ENCODE results near the gene AMPD2.

AMPD2 gene

DNA sequence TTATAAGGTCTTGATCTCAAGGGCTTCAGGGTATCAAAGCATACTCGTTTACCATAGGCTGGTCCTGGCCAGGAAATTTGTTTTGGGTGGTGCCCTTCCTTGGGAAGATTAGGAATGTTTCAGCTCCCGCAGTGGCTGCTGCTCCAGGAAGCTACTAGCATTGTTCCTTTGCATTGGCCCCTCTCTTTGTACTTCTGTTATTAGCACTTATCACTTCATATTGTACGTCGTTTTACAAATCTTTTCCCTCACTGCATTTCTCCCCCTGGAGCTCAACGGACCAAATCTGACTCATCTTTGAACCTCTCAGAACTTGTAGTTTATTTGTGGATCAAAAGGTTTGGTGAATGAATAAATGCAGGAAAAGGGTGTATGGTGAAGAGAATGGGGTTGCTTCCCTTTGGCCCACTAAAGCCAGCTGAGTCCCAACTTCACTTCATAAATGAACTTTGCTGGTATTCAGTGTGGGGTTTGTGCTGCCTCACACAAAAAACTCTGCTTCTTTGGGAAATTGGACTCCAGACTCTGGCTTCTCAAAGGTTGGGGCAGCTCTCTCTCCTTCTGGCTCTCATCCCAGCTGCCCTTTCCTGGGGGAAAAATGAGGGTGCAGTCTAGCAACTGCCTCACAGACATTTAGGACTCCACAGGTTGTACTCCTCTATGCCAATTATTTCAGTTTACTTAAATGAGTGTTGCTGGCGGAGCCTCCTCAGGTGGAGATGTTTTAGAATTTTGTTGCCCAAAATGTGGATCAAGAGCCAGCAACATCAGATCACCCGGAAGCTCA, 6.1 kb upstream of the AMPD2 start:
- in situ Hi-C loops (cut with MboI; ENCODE audit: low pct_unique_long_range_greater_than_20kb, low sequenced_read_pairs), result no loop called here
- no peak for DNase-seq

DNA sequence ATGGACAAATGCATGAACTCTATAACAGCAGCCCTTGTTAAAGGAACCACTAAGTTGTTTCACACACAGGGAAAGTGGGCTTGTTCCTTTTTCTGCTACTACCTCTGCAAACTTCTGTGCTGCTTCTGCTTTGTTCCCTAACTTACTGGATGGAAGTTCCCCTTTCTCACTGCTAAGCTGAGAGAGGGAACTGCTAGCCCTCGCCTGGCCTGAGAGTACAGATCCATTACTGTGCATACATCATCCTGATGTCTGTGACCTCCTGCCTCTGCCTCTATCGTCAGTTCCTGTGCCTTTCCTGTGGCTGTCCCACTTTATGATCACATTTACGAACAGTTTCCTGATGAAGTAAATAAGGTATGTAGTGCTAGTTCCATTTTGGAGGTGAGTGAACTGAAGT, 3.8 kb upstream of the AMPD2 start:
- in situ Hi-C loops (cut with MboI; ENCODE audit: low pct_unique_long_range_greater_than_20kb, low sequenced_read_pairs), result no loop called here
- DNase-seq, result peak; percentile 95

DNA sequence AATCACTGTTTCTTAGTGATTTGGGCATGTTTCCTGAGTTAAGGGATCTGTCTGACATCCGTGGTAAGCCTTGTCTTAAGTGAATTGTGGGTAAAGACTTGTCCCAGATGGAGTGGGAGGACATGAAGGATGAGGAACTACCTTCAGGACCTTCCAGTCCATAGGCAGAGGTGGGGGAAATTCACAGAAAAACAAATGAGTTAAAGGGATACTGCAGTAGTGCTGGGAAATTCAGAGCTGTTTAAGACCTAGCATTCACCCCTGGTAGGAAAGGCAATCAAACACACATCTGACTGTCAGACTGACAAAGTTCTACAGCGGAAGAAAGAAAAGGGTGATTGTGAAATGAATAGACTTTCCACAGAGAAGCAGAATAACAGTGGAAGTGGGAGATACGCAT, 3.2 kb upstream of the AMPD2 start:
- DNase-seq, result no peak
- in situ Hi-C loops (cut with MboI; ENCODE audit: low pct_unique_long_range_greater_than_20kb, low sequenced_read_pairs), result no loop called here

- no peak for DNase-seq
- in situ Hi-C loops (cut with MboI; ENCODE audit: low pct_unique_long_range_greater_than_20kb, low sequenced_read_pairs), result no loop called here
Observed at GRCh38 chr1:109617291-109617801, 2.3 kb upstream of the AMPD2 start.

- DNase-seq, result no peak
- in situ Hi-C loops (cut with MboI; ENCODE audit: low pct_unique_long_range_greater_than_20kb, low sequenced_read_pairs), result no loop called here
Observed at GRCh38 chr1:109618661-109619575, 719 bp upstream of the AMPD2 start.

- peak; percentile 50 for DNase-seq
- in situ Hi-C loops (cut with MboI; ENCODE audit: low pct_unique_long_range_greater_than_20kb, low sequenced_read_pairs), result no loop called here
Observed at GRCh38 chr1:109620401-109620791, 759 bp downstream of the AMPD2 start.

DNA sequence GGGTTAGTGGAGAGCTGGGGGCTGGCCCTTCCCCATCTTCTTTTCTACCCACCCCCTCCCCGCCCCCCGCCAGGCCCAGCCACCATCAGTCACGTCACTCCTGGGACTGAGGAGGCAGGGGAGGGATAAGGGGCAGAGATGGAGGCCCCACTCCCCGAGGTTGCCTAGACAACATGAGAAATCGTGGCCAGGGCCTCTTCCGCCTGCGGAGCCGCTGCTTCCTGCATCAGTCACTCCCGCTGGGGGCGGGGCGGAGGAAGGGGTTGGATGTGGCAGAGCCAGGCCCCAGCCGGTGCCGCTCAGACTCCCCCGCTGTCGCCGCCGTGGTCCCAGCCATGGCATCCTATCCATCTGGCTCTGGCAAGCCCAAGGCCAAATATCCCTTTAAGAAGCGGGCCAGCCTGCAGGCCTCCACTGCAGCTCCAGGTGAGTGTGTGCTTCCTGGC, 1.2 kb downstream of the AMPD2 start:
- DNase-seq, result peak; percentile 97
- in situ Hi-C loops (cut with MboI; ENCODE audit: low pct_unique_long_range_greater_than_20kb, low sequenced_read_pairs), result no loop called here

GRCh38 chr1:109621379-109622136, 1.9 kb downstream of the AMPD2 start:
- in situ Hi-C loops (cut with MboI; ENCODE audit: low pct_unique_long_range_greater_than_20kb, low sequenced_read_pairs), result no loop called here
- DNase-seq, result no peak

- no peak for DNase-seq
- in situ Hi-C loops (cut with MboI; ENCODE audit: low pct_unique_long_range_greater_than_20kb, low sequenced_read_pairs), result no loop called here
Observed at GRCh38 chr1:109622137-109622892, 2.7 kb downstream of the AMPD2 start.

DNA sequence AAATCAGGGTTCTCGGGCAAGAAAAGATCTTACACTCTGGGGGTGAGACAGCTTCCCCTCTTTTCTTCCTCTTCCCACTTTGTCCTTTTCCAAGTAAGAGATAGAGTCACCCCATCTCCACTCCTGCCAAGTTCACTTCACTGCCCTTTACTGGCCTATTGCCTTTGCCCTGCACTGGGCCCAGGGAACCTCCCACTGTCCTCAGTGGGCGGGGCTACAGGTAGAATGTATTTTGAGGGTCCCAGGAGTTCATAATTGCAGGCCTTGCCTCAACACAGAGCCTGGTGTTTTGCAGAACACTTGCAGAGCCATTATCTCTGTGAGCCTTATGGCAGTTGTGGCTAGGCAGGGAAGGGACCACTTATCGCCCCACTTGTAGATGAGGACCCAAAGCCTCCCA, 3.3 kb downstream of the AMPD2 start:
- DNase-seq, result no peak
- in situ Hi-C loops (cut with MboI; ENCODE audit: low pct_unique_long_range_greater_than_20kb, low sequenced_read_pairs), result no loop called here

DNA sequence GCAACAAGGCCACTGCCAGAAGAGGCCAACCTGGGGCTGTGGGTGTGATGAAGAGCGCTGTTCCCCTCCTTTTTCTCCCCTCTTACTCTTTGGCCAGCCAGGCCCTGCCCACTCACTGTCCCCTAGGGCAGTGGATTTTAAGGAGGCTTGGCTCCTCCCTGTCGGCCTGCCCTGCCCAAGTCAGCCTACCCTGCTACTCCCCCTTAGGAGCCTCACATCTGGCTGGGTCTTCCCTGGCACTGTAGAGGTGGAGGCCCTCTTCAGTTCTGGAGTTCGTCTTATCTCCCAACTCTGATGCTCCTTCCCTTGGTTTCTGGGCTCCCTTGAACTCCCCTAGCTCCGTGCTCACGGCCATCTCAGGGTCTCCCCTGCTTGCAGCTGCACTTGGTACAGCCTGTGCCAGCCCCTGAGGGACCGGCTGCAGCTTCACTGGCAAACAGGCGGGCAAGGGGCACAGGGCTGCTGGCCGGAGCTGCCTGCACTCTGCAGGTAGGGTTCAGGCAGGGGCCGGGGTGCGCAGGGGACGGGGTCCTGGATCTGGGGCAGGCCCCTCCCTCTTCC, 4.0 kb downstream of the AMPD2 start:
- in situ Hi-C loops (cut with MboI; ENCODE audit: low pct_unique_long_range_greater_than_20kb, low sequenced_read_pairs), result no loop called here
- DNase-seq, result no peak

DNA sequence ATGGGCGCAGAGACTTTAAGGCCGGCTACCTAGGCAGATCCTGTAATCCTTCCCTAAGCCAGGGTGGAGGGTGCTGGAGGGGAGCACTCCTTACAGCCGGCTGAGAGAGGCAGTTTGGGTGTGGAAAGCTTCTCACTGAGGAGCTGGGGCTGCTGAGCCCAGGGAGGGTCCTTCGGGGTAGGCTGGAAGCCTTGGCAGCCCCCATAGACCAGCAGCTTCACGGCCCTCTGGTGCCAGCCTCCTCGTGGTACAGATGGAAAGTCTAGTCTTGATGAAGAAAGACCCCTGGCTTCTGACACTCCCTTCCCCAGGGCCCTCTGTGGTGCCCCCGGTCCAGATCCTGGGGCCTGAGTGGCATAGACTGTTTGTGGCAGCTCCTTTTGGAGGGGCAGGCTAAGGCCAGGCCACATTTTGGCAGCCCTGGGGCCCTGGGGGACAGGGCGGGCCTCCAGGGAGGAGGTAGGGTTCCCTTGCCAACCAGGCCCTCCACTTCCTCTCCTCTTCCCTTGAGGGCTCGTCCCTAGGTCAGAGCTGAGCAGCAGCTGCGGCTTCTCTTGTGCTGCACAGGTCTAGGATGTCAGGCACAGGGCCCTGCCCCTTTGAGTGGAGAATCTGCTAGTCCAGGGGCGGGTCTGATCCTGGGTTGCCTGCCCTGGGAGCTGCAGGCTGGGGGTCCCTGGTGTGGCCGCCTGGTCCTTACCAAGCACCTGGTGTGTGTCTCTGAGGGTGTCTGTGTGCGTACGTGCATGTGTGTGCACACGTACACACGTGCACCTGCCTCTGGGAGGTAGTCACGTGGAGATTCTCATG, 4.8 kb downstream of the AMPD2 start:
- in situ Hi-C loops (cut with MboI; ENCODE audit: low pct_unique_long_range_greater_than_20kb, low sequenced_read_pairs), result loop anchor here (25.0 kb wide), 1 partner anchor 363 kb away; the partner anchor contains the start of gene AHCYL1
- DNase-seq, result peak; percentile 46

- no peak for DNase-seq
- in situ Hi-C loops (cut with MboI; ENCODE audit: low pct_unique_long_range_greater_than_20kb, low sequenced_read_pairs), result loop anchor here (25.0 kb wide), 1 partner anchor 362 kb away; the partner anchor contains the start of gene AHCYL1
Observed at GRCh38 chr1:109625176-109625575, 5.5 kb downstream of the AMPD2 start.

GRCh38 chr1:109625601-109626560, 6.2 kb downstream of the AMPD2 start:
- no peak for DNase-seq
- in situ Hi-C loops (cut with MboI; ENCODE audit: low pct_unique_long_range_greater_than_20kb, low sequenced_read_pairs), result loop anchor here (25.0 kb wide), 1 partner anchor 361 kb away; the partner anchor contains the start of gene AHCYL1

DNA sequence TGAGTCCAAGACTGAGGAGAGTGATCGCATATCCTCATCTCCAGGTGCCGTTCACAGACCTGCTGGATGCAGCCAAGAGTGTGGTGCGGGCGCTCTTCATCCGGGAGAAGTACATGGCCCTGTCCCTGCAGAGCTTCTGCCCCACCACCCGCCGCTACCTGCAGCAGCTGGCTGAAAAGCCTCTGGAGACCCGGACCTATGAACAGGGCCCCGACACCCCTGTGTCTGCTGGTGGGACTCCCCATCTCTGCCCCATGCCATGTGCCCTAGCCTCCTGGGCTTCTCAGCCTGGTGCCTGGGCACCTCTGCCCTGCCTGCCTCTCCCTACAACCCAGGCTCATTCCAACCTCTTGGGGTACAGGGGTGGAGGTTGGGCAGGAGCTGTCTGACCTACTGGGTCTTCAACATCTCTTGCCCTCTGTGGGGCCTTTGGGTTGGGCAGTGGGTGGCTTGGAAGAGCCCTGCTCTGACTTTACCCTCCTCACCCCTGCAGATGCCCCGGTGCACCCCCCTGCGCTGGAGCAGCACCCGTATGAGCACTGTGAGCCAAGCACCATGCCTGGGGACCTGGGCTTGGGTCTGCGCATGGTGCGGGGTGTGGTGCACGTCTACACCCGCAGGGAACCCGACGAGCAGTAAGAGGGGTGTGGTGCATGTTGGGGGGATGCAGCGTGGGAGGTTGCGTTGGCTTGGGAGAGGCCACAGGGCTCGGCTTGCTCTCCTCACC, 7.2 kb downstream of the AMPD2 start:
- in situ Hi-C loops (cut with MboI; ENCODE audit: low pct_unique_long_range_greater_than_20kb, low sequenced_read_pairs), result loop anchor here (25.0 kb wide), 1 partner anchor 360 kb away; the partner anchor contains the start of gene AHCYL1
- DNase-seq, result no peak
